Measurements from ENCODE around the gene ANXA2R. TPM values are rescaled to one million over a fixed set of nuclear protein-coding genes. Genes with fewer than 3 reads are reported as not detected.
A peak's percentile ranks its signal among the peaks of the same experiment; 100 is the strongest.

Gene ANXA2R
- total RNA-seq, 2 experiments from 2014 or later: 11.4 to 13.5 TPM

DNA sequence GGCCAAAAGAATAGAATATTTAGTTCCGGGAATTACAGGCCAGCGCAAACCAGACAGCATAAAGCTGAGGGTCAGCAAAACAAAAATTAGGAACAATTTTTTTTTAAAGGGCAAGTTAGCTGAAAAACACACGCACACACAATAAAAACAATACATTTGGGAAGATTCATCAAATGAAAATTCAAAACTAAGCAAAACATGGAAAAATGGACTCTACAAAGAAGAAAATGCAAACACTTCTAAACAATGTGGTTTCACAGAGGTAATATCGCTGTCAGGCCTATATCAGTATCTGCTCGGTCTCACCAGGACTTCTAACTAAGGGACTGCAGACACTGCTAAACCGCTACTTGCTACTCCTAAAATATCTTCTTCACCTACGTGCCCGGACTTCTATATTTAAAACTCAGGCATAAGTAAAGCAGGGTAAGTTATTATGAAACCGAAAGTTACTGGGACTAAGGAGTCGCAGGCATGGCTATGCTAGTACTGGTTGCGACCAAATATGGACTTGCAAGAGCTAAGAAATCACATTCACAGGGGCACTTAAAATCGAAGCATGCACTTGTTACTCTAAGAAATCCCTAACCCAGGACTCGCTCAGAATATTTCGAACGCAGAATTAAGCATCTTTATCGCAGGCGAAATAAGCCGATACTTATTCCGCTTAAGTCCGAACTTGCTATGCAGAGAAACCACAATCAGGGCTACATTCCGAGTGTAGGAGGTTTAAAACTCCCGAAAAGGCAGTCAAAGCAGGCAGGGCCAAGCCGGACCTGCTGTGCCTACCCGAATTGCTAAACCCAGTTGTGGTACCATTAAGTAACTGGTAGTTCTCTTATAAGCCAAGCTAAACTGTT, 2.3 kb downstream of the ANXA2R start:
- Histone ChIP-seq H3K4me1 (ENCODE audit: insufficient read depth, low read length, poor library complexity, severe bottlenecking) (peaks cover 42% of the 10 kb centered on the region), H4K20me1 (ENCODE audit: insufficient read depth, low read length) (no peaks in the 10 kb centered on the region), H3K79me2 (ENCODE audit: insufficient read depth, low read depth, low read length) (peaks cover 19% of the 10 kb centered on the region; the same call in 1 of the 2 replicates), H3K4me3 (ENCODE audit: low read depth, low read length, poor library complexity, severe bottlenecking) (peak overlapping the region; percentile 70), H3K27ac (ENCODE audit: low read depth, low read length, poor library complexity, severe bottlenecking) (peak overlapping the region; percentile 17), H3K36me3 (ENCODE audit: insufficient read depth, low read length) (no peaks in the 10 kb centered on the region), H3K9me3 (ENCODE audit: low read length) (no peaks in the 10 kb centered on the region), H2AFZ (ENCODE audit: low read length) (peak overlapping the region; percentile 1; the same call in 1 of the 2 replicates), H3K4me2 (ENCODE audit: low read length) (peak overlapping the region; percentile 95), H3K9me2 (ENCODE audit: insufficient read depth, low read length) (no peaks in the 10 kb centered on the region)
- CTCF ChIA-PET (ENCODE audit: unreplicated experiment): interaction anchor here (0.6 to 1.1 kb wide), 2 partner anchors 8 to 14 kb away, joined by 3 to 4 read pairs; no protein-coding TSS in a partner anchor
- DNase-seq (ENCODE audit: low spot score): peak; percentile 43
- BruUV-seq (replicated peaks): no TSS peak
- TF ChIP-seq, protein P1, sequence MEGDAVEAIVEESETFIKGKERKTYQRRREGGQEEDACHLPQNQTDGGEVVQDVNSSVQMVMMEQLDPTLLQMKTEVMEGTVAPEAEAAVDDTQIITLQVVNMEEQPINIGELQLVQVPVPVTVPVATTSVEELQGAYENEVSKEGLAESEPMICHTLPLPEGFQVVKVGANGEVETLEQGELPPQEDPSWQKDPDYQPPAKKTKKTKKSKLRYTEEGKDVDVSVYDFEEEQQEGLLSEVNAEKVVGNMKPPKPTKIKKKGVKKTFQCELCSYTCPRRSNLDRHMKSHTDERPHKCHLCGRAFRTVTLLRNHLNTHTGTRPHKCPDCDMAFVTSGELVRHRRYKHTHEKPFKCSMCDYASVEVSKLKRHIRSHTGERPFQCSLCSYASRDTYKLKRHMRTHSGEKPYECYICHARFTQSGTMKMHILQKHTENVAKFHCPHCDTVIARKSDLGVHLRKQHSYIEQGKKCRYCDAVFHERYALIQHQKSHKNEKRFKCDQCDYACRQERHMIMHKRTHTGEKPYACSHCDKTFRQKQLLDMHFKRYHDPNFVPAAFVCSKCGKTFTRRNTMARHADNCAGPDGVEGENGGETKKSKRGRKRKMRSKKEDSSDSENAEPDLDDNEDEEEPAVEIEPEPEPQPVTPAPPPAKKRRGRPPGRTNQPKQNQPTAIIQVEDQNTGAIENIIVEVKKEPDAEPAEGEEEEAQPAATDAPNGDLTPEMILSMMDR (conservative IDR thresholded peaks at IDR 0.05; ENCODE audit: low read length): no peak
- intact Hi-C loops (cut with micrococcal nuclease; ENCODE audit: unreplicated experiment): no loop called here
- POLR2A ChIA-PET: interaction anchor here (1.0 to 2.2 kb wide), 6 partner anchors 8 to 43 kb away, joined by 3 to 19 read pairs (median 9); no protein-coding TSS in a partner anchor

- Histone ChIP-seq H3K36me3 (ENCODE audit: insufficient read depth, low read length) (no peaks in the 10 kb centered on the region), H3K27ac (ENCODE audit: low read depth, low read length, poor library complexity, severe bottlenecking) (no peak overlapping the region), H2AFZ (ENCODE audit: low read length) (peak overlapping the region; percentile 1; the same call in 1 of the 2 replicates), H3K79me2 (ENCODE audit: insufficient read depth, low read depth, low read length) (peaks cover 19% of the 10 kb centered on the region; the same call in 1 of the 2 replicates), H4K20me1 (ENCODE audit: insufficient read depth, low read length) (no peaks in the 10 kb centered on the region), H3K4me2 (ENCODE audit: low read length) (peak overlapping the region; percentile 95), H3K9me3 (ENCODE audit: low read length) (no peaks in the 10 kb centered on the region), H3K9me2 (ENCODE audit: insufficient read depth, low read length) (no peaks in the 10 kb centered on the region), H3K4me1 (ENCODE audit: insufficient read depth, low read length, poor library complexity, severe bottlenecking) (peaks cover 38% of the 10 kb centered on the region), H3K4me3 (ENCODE audit: low read depth, low read length, poor library complexity, severe bottlenecking) (peak overlapping the region; percentile 70)
- intact Hi-C loops (cut with micrococcal nuclease; ENCODE audit: unreplicated experiment): no loop called here
- CTCF ChIA-PET (ENCODE audit: unreplicated experiment): no interaction called here
- TF ChIP-seq, protein P1 (conservative IDR thresholded peaks at IDR 0.05; ENCODE audit: low read length): no peak
- no peak for TF ChIP-seq EZH2phosphoT487 (IDR thresholded peaks at IDR 0.05; ENCODE audit: borderline replicate concordance, low read depth, low read length)
- DNase-seq (ENCODE audit: low spot score): no peak
- BruUV-seq (replicated peaks): no TSS peak
- POLR2A ChIA-PET: interaction anchor here (0.6 to 2.2 kb wide), 7 partner anchors 9 to 1136 kb away, joined by 3 to 13 read pairs (median 5); no protein-coding TSS in a partner anchor
These were observed 3.1 kb downstream of the ANXA2R start for GRCh38 chr5:43036856-43037635.
